Stimulated activated CD8-positive, alpha-beta memory T cell treated with anti-CD3 and anti-CD28 coated beads, Interleukin-15, amount 100 ng/mL, for 24 hours (primary cell): ENCODE data around the gene BRD7.

Source experiments
- DNase-seq: peaks from one replicate; pipeline ENCODE4 v3.0.0-alpha.2; 2020; ENCODE audit warnings: low read depth

Gene BRD7

DNA sequence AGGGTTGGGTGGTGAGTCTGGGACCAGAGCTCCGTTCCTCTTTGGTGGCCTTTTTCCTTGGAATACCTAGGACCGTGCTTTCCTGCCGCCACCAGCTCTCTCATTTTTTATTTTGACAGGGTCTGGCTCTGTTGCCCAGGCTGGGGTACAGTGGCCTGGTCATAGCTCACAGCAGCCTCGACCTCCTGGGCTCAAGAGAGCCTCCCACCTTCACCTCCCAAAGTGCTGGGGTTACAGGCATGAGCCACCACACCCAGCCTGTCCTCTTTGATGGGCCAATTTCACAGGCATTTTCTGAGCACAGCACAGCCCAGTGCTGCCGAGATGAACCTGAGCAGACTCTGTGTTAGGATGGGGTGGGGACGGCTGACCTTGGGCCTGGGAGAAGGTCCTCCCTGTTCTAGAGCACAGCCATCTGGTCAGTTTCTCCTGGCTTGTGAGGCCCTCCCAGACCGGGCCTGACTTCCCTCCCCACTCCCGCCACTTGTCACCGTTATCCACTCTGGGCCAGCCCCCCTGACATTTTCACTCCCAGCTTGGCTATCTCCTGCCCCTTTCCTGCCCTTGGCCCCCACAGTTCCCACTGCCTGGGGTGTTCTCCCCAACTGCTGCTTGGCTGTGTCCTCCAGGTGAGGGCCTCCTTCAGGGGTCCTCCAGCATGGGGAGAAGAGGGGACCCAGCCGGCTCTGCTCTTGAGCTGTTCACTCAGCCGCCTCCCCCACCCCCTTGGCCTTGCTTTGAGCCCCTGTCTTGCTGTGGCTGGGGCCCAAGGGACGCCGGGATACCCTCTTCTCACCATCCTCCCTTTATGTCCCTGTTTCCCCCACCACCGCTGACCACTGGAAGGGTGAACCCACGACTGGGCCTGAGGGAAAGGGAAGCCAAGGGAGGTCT is 97.4 kb downstream of the BRD7 start:
- DNase-seq, result no peak

DNA sequence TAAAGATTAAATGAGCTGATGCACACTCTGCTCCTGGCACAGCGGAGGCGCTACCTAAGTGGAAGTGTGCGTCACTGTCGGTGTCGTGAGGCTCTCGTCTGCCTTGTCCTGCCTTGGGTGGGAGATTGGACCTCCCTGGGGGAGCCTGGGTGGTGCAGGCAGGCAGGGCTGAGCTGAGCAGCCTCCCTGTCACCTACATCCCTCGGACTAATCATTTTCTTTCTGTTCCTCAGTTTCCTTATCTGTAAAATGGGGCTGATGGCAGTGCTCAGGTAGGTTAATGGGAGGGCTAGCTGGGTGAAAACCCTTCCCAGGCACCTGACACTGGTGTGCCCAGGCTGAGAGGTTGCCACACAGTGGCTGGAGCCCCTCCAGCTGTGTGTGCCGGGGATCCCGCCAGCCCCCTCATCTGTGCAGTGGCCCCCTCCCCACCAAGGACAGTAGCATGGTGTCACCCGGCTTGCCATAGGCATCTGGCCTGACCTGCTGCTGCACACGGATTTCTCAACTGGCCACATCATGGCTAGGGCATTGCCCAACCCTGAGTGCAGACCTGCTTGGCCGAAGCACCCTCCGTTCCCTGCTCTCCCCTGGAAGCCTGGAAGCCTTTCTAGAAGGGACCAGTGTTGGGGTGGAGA is 98.2 kb downstream of the BRD7 start:
- no peak for DNase-seq

DNA sequence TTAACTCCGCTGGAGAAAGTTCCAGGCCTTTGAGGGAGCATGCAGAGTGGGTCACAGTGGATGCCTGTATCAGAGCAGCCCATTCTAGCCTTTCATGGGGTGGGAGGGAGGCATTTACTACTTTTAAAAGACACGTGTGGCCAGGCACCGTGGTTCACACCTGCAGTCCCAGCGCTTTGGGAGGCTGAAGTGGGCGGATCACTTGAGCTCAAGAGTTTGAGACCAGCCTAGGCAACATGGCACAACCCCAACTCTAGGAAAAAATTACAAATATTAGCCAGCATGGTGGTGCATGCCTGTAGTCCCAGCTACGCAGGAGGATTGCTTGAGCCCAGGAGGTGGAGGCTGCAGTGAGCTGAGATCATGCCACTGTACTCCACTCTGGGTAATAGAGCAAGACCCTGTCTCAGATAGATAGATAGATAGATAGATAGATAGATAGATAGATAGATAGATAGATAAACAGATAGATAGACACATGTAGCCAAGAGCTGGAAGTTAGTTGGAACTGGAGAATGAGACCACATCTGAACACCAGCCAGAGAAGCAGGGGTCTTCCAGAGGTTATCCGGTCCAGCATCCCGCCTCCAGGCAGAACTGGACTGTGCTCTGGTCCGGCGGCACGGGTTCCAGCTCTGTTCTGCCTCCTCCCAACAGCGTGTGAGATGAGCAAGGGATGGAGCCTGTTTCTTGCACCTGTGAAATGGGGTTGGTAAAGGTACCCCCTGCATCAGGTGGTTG is 98.8 kb downstream of the BRD7 start:
- no peak for DNase-seq

DNA sequence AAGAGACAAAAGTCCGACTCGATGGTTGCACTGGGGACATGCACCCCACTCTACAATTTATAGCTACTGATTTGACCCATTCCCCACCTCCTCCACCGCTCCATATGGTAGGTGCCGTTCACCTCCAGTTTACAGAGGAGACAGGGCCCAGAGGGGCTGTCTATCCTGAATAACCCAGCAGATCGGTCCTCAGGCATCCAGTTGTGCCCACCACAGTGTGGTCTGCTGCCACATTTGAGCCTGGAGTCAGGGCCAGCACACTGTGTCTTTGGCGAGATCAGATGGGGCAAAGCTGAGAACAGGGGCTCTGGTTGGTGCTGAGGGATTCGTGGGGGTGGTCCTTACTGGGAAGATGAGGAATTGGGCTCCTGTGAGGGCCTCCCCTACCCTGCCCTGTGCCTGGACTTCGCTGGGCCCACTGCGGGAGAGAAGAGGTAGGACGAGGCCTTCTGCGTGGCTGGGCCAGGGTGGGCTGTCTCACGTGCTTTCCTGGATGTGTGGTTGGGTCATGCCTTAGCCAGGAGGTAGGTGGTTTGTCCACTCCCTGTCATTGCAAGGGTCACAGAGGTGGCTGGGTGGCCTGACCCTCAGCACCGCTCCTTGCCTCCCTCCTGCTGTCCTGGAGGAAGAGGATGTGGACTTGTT is 99.6 kb downstream of the BRD7 start:
- DNase-seq, result no peak

DNA sequence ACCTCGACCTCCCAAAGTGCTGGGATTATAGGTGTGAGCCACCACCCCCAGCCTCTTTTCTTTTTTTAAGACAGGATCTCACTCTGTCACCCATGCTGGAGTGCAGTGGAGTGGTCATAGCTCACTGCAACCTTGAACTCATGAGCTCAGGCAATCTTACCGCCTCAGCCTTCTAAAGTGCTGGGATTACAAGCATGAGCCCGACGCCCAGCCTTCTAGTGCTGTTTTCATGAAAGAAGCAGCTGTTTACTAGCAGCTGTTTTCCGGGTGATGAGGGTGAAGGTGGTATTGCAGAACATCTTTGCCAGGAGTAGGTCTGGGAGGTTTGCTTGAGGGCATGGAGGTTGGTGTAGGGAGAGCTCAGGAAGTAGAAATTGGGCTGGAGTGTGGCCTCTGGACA is 100.4 kb downstream of the BRD7 start:
- DNase-seq, result no peak

DNA sequence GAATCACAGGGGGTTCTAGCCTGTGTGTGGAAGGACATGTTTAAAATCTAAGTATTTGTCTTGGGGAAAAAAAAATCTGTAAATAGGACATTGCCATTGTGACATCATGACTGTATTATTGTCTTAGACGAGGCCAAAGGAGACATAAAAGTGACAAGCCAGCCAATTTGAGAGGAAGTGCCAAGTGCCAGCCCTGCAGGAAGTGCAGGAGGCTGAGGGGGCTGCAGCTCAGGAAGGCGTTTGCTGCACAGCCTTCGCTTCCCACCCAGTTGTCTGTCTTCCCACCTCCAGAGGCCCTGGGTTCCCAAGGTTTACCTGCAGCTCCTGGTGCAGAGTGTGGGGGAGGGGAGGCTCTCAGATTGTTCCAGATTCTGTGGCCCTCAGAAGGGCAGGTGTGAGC is 101.1 kb downstream of the BRD7 start:
- no peak for DNase-seq

DNA sequence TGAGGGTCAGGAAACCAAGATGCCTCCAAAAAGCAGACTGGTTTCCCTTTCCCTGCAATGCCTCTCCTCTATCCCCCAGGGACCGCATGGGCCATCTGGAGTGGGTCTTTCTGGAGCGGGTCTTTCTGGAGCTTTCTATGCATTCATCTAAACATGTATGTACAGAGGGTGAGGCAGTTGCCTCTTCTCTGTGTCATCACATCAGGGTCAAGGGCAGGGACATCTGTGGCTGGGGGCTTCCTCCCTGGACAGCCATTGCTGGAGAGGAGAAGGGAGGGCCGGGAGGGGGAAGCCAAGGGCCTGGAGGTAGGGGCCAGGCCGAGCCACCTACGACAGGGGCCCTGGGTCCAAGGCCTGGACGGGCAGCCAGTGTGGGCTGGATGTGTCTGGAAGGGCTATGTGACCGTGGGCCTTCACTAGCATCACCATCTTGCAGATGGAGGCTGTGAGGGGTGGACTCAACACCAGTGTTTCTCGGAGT is 101.6 kb downstream of the BRD7 start:
- DNase-seq, result no peak

DNA sequence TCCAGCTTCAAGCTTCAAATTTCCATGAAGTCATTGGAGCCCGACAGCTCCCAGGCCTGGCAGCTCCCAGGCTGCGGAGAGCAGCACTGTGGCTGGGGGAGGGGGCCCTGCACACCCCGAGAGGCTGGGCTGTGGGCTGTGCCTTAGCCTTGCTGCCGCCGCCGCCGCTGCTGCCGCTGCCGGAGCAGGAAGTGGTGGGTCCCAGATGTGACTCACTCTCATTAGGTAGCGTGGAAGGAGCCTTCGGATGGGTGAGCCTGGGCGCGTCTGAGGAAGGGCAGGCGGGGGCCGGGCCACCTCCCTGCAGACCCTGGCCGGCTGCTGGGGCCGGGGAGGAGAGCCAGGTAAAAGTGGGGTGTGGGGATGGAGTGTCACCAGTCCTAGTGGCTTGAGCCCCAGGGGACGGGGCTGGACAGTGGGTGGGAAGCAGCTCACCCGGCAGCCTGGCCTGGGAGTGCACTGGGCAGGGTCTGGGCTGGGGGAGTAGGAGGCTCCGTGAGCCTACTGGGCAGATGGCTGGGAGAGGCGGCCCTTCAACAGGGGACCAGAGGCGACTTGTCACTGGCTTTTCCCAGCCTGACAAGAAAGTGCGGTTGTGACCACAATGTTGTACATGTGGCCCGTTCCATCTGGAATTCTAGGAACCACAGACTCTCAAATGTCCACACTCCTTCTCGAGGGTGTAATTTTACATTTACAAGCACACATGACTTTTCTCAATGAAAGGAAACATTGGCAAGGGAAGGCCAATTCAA is 102.3 kb downstream of the BRD7 start, which contains the start of gene ADCY7:
Gene ADCY7, plus strand, starts transcription at position 215 of the 755 bp plus-strand sequence. CDS start 21,629 bp downstream, outside the sequence.
- DNase-seq, result peak; percentile 61
